Progenitor cell of endocrine pancreas (in vitro differentiated cells): ENCODE measurements around the gene CACNG7. TPM values are rescaled to one million over a fixed set of nuclear protein-coding genes. Genes with fewer than 3 reads are reported as not detected.

ENCODE experiments used
- total RNA-seq: library from RNA; stranded (reverse); gene quantifications from 2 replicates; pipeline ENCODE4 v1.2.1, GENCODE V29; 2021

The CACNG7 gene
- total RNA-seq, 1 donor from 2014 or later, result not detected

Other genes with a start within 250 kb of the CACNG7 start
- gene NLRP12, start 85.0 kb upstream of the CACNG7 start, total RNA-seq, result not detected in 2 replicates
- 80.2 and 80.4 TPM in 2 replicates for gene MYADM, start 41.4 kb upstream of the CACNG7 start, total RNA-seq
- 6.5 and 8.4 TPM in 2 replicates for gene PRKCG, start 27.1 kb upstream of the CACNG7 start, total RNA-seq
- gene CACNG8, start 53.7 kb downstream of the CACNG7 start, total RNA-seq, result 0.36 and 0.40 TPM in 2 replicates
- 7.6 and 8.4 TPM in 2 replicates for gene CACNG6, start 82.4 kb downstream of the CACNG7 start, total RNA-seq
- gene VSTM1, start 154.6 kb downstream of the CACNG7 start, total RNA-seq, result not detected in 2 replicates
- not detected in 2 replicates for gene TARM1, start 172.1 kb downstream of the CACNG7 start, total RNA-seq
- gene OSCAR, start 191.5 kb downstream of the CACNG7 start, total RNA-seq, result not detected in 2 replicates
- 139 and 162 TPM in 2 replicates for gene NDUFA3, start 193.6 kb downstream of the CACNG7 start, total RNA-seq
- 21.1 and 21.8 TPM in 2 replicates for gene TFPT, start 206.4 kb downstream of the CACNG7 start, total RNA-seq
- gene PRPF31, start 206.5 kb downstream of the CACNG7 start, total RNA-seq, result 71.3 and 78.8 TPM in 2 replicates
- gene CNOT3, start 228.5 kb downstream of the CACNG7 start, total RNA-seq, result 75.4 and 77.3 TPM in 2 replicates